Fibroblast of skin of scalp (primary cell): Measurements from ENCODE around the gene TREH.
"Not testable (repeated sequence)": the region's sequence is repeated elsewhere in the genome, so short reads cannot be mapped to it uniquely, and the experiment has no call there.

Source experiments
- DNase-seq: peaks from one replicate; pipeline ENCODE4 v3.0.0-alpha.2; 2013

The TREH gene

GRCh38 chr11:118627566-118627965 is 51.9 kb downstream of the TREH start:
- DNase-seq, result no peak

- no peak for DNase-seq
These were observed 53.5 kb downstream of the TREH start for GRCh38 chr11:118625976-118626375.

- no peak for DNase-seq
These were observed 54.3 kb downstream of the TREH start for GRCh38 chr11:118625036-118625690.

- peak; percentile 39 for DNase-seq
These were observed 56.2 kb downstream of the TREH start for GRCh38 chr11:118623269-118623655.

- peak; percentile 73 for DNase-seq
These were observed 56.8 kb downstream of the TREH start for GRCh38 chr11:118622376-118623268.

- DNase-seq, result no peak
These were observed 57.6 kb downstream of the TREH start for GRCh38 chr11:118621784-118622375.

GRCh38 chr11:118621071-118621783 is 58.2 kb downstream of the TREH start:
- DNase-seq, result peak; percentile 92

GRCh38 chr11:118620529-118621070 is 58.9 kb downstream of the TREH start:
- DNase-seq, result no peak

GRCh38 chr11:118619444-118620197 is 59.8 kb downstream of the TREH start:
- peak; percentile 97 for DNase-seq

GRCh38 chr11:118618991-118619375 is 60.5 kb downstream of the TREH start:
- DNase-seq, result peak; percentile 95

- peak; percentile 80 for DNase-seq
These were observed 61.1 kb downstream of the TREH start for GRCh38 chr11:118618115-118618990.

- DNase-seq, result no peak
These were observed 63.5 kb downstream of the TREH start for GRCh38 chr11:118615976-118616371.

- peak; percentile 47 for DNase-seq
These were observed 64.0 kb downstream of the TREH start for GRCh38 chr11:118615282-118615975.

- DNase-seq, result no peak
These were observed 64.9 kb downstream of the TREH start for GRCh38 chr11:118614511-118614910.

GRCh38 chr11:118612378-118612777 is 67.1 kb downstream of the TREH start:
- DNase-seq, result no peak

- DNase-seq, result not testable (repeated sequence)
These were observed 68.0 kb downstream of the TREH start for GRCh38 chr11:118611433-118611795.

- DNase-seq, result peak; percentile 64
These were observed 68.5 kb downstream of the TREH start for GRCh38 chr11:118610773-118611432.

GRCh38 chr11:118610225-118610772 is 69.2 kb downstream of the TREH start:
- no peak for DNase-seq
